ENCODE results near the gene RSBN1L.

- TF ChIP-seq RAD21 (conservative IDR thresholded peaks at IDR 0.05 in 1 of 2, IDR thresholded peaks at IDR 0.05 in 1 of 2) = no peak
- no peak for TF ChIP-seq ESRRA (IDR thresholded peaks at IDR 0.05; ENCODE audit: borderline replicate concordance, low read length)
- TF ChIP-seq JUN (IDR thresholded peaks at IDR 0.05) = no peak
- no peak for TF ChIP-seq CTCF (IDR thresholded peaks at IDR 0.05)
- TF ChIP-seq RFX5 (IDR thresholded peaks at IDR 0.05) = no peak
- no peak for TF ChIP-seq CBX2 (IDR thresholded peaks at IDR 0.05; ENCODE audit: borderline replicate concordance, low read depth)
- TF ChIP-seq HOXA7 (CRISPR knock-in tag; IDR thresholded peaks at IDR 0.05) = no peak
- TF ChIP-seq HOXB5 (CRISPR knock-in tag; IDR thresholded peaks at IDR 0.05) = no peak
- no peak for TF ChIP-seq BCL3 (IDR thresholded peaks at IDR 0.05)
These were observed 106.5 kb downstream of the RSBN1L start for GRCh38 chr7:77802557-77803405.
